Lower leg skin (tissue), 4 donors: Measurements from ENCODE around the gene TNFRSF8. TPM values are rescaled to one million over a fixed set of nuclear protein-coding genes. Genes with fewer than 3 reads are reported as not detected.

Experiments used
- microRNA-seq, 2 donors: library from miRNA; unstranded; fragments of <30 nt; microRNA quantifications; one replicate each; pipeline ENCODE4, GENCODE V29; 2016; ENCODE audit warnings: borderline replicate concordance in 2 of 2, borderline number of aligned reads in 1 of 2
- total RNA-seq, 4 donors: library from RNA; depleted of rRNA; stranded (reverse); fragments of >200 nt; gene quantifications; one replicate each; pipeline ENCODE4 v1.1.0, GENCODE V29; 2016

Gene TNFRSF8
- total RNA-seq, 4 donors from 2014 or later: 0.72 to 4.1 (median 1.9) TPM

Small RNAs within 50 kb of the gene (microRNA-seq; reads per million reads assigned to microRNA genes)
- 0.57 to 0.68 reads per million in 2 donors for gene MIR4632
- gene MIR6729: 0 to 0.68 reads per million in 2 donors
- 0.57 to 0.68 reads per million in 2 donors for gene MIR7846

Other genes with a start within 250 kb of the TNFRSF8 start
- gene NPPA, start 215.5 kb upstream of the TNFRSF8 start, total RNA-seq: not detected
- not detected for gene NPPB, start 204.4 kb upstream of the TNFRSF8 start, total RNA-seq
- gene KIAA2013, start 136.9 kb upstream of the TNFRSF8 start, total RNA-seq: 100 to 1,000 TPM in 3 of 4 donors, 10 to 100 TPM in 1; 93.7 to 115 (median 103) TPM
- 10 to 100 TPM; 26.5 to 54.0 (median 41.3) TPM for gene PLOD1, start 128.6 kb upstream of the TNFRSF8 start, total RNA-seq
- gene MFN2, start 82.9 kb upstream of the TNFRSF8 start, total RNA-seq: 100 to 1,000 TPM; 104 to 125 (median 111) TPM
- gene MIIP, start 43.8 kb upstream of the TNFRSF8 start, total RNA-seq: 10 to 100 TPM; 27.3 to 33.2 (median 30.1) TPM
- gene TNFRSF1B, start 103.7 kb downstream of the TNFRSF8 start, total RNA-seq: 10 to 100 TPM in 3 of 4 donors, 1 to 10 TPM in 1; 8.5 to 33.1 (median 16.3) TPM
- gene VPS13D, start 166.7 kb downstream of the TNFRSF8 start, total RNA-seq: 100 to 1,000 TPM in 3 of 4 donors, 10 to 100 TPM in 1; 96.5 to 200 (median 116) TPM